IMR-90 (cell line): Measurements from ENCODE around the gene RTL5. TPM values are rescaled to one million over a fixed set of nuclear protein-coding genes. Genes with fewer than 3 reads are reported as not detected.

Experiments used
- ATAC-seq: fragments of 200-7000 bp; cut with Tn5 transposase; 2 replicates; pipeline ENCODE4 v1.9.1; 2020; ENCODE audit warnings: low read depth, mild to moderate bottlenecking, moderate library complexity
- BruUV-seq: library from RNA; stranded (reverse); fragments of 400-500 nt; replicated peaks from 2 replicates; lab custom pipeline; 2021; lab: Mats Ljungman, UMichigan
- CTCF ChIA-PET: fragments of 300-600 bp; formaldehyde crosslinking; extraction: SDS; loops from one replicate; lab custom pipeline; 2021; ENCODE audit warnings: antibody characterized with exemption; lab: Yijun Ruan, JAX
- POLR2A ChIA-PET: fragments of 300-600 bp; sonication (Branson Sonifier 250); formaldehyde crosslinking; loops from one replicate; lab custom pipeline; 2022; ENCODE audit warnings: antibody characterized with exemption; ENCODE audit not compliant: unreplicated experiment; lab: Charles Lee
- DNase-seq: peaks from one replicate; pipeline ENCODE4 v3.0.0; 2013
- H2AFZ ChIP-seq: replicated peaks from 2 replicates; pipeline ENCODE3; 2013; ENCODE audit warnings: low read length, mild to moderate bottlenecking; ENCODE audit not compliant: poor library complexity
- H2AK5ac ChIP-seq: 2 replicates; pipeline ENCODE4 v1.6.1; 2013; ENCODE audit warnings: low read depth, low read length, inconsistent platforms
- H2AK9ac ChIP-seq: replicated peaks from 2 replicates; pipeline ENCODE3; 2013; ENCODE audit warnings: mild to moderate bottlenecking, low read depth, low read length, moderate library complexity; ENCODE audit not compliant: poor library complexity
- H2BK120ac ChIP-seq: 2 replicates; pipeline ENCODE4 v1.6.1; 2013; ENCODE audit warnings: low read depth, low read length, inconsistent platforms
- H2BK15ac ChIP-seq: 3 replicates; pipeline ENCODE4 v1.6.1; 2013; ENCODE audit warnings: low read depth, low read length, inconsistent platforms
- H2BK20ac ChIP-seq: 2 replicates; pipeline ENCODE4 v1.6.1; 2013; ENCODE audit warnings: low read depth, mild to moderate bottlenecking, inconsistent platforms, low read length, moderate library complexity
- H2BK5ac ChIP-seq: 2 replicates; pipeline ENCODE4 v1.6.1; 2013; ENCODE audit warnings: mild to moderate bottlenecking, low read depth, low read length, inconsistent platforms; ENCODE audit not compliant: poor library complexity, severe bottlenecking
- H3K14ac ChIP-seq: replicated peaks from 2 replicates; pipeline ENCODE4 v1.6.1; 2013; ENCODE audit warnings: low read depth, low read length, inconsistent platforms
- H3K18ac ChIP-seq: 2 replicates; pipeline ENCODE4 v1.6.1; 2013; ENCODE audit warnings: low read depth, low read length, control low read depth
- H3K23ac ChIP-seq: 2 replicates; pipeline ENCODE4 v1.6.1; 2013; ENCODE audit warnings: low read depth, low read length, inconsistent platforms
- H3K27ac ChIP-seq: 2 replicates; pipeline ENCODE4 v1.5.1; 2013; ENCODE audit warnings: mild to moderate bottlenecking, control low read depth, low read length; ENCODE audit not compliant: insufficient read depth
- H3K27me3 ChIP-seq: 2 replicates; pipeline ENCODE4 v1.6.1; 2013; ENCODE audit warnings: low read length; ENCODE audit not compliant: control insufficient read depth, insufficient read depth
- H3K36me3 ChIP-seq: 2 replicates; pipeline ENCODE4 v1.6.1; 2013; ENCODE audit warnings: low read length, mixed read lengths; ENCODE audit not compliant: control insufficient read depth, insufficient read depth
- H3K4ac ChIP-seq: 2 replicates; pipeline ENCODE4 v1.6.1; 2013; ENCODE audit warnings: low read depth, low read length, inconsistent platforms
- H3K4me1 ChIP-seq: 2 replicates; pipeline ENCODE4 v1.6.1; 2013; ENCODE audit warnings: low read length, mixed read lengths; ENCODE audit not compliant: control insufficient read depth, insufficient read depth
- H3K4me2 ChIP-seq: 2 replicates; pipeline ENCODE4 v1.6.1; 2013; ENCODE audit warnings: low read depth, mild to moderate bottlenecking, control low read depth, low read length, moderate library complexity
- H3K4me3 ChIP-seq: 2 replicates; pipeline ENCODE4 v1.5.1; 2013; ENCODE audit warnings: low read depth, mild to moderate bottlenecking, control low read depth, low read length, moderate library complexity; ENCODE audit not compliant: insufficient read depth
- H3K56ac ChIP-seq: 2 replicates; pipeline ENCODE4 v1.6.1; 2013; ENCODE audit warnings: low read length, inconsistent platforms; ENCODE audit not compliant: insufficient read depth; ENCODE audit errors: extremely low read depth
- H3K79me1 ChIP-seq, 2 experiments: 2 replicates each; pipeline ENCODE4 v1.6.1; 2013; ENCODE audit warnings: low read length in 2 of 2, inconsistent platforms in 1 of 2, low read depth in 1 of 2
- H3K9ac ChIP-seq: 2 replicates; pipeline ENCODE4 v1.6.1; 2013; ENCODE audit warnings: low read depth, low read length, control low read depth
- H3K9me1 ChIP-seq: 2 replicates; pipeline ENCODE4 v1.6.1; 2013; ENCODE audit warnings: low read length, inconsistent platforms; ENCODE audit not compliant: insufficient read depth
- H3K9me3 ChIP-seq: 2 replicates; pipeline ENCODE4 v1.6.1; 2013; ENCODE audit warnings: low read length; ENCODE audit not compliant: control insufficient read depth, insufficient read depth
- H4K20me1 ChIP-seq: 2 replicates; pipeline ENCODE4 v1.6.1; 2013; ENCODE audit warnings: low read length, inconsistent platforms; ENCODE audit not compliant: insufficient read depth
- H4K5ac ChIP-seq: 2 replicates; pipeline ENCODE4 v1.6.1; 2013; ENCODE audit warnings: mild to moderate bottlenecking, low read depth, low read length, control low read depth
- H4K8ac ChIP-seq, 2 experiments: 2 replicates each; pipeline ENCODE4 v1.6.1; 2013; ENCODE audit warnings: low read depth in 2 of 2, low read length in 2 of 2, control low read depth in 1 of 2, inconsistent platforms in 1 of 2
- H4K91ac ChIP-seq: 2 replicates; pipeline ENCODE4 v1.6.1; 2013; ENCODE audit warnings: low read depth, low read length, inconsistent platforms; ENCODE audit not compliant: insufficient read depth
- BHLHE40 ChIP-seq: fragments of 150-350 bp; IDR thresholded peaks from 2 replicates; pipeline ENCODE4 v1.6.1; 2016; ENCODE audit warnings: mild to moderate bottlenecking, low read depth, low read length
- CEBPB ChIP-seq: IDR thresholded peaks from 2 replicates; pipeline ENCODE4 v1.6.1; 2012; ENCODE audit warnings: low read depth, low read length, improper control_type of control experiment
- CHD1 ChIP-seq: IDR thresholded peaks from 2 replicates; pipeline ENCODE4 v1.6.1; 2012; ENCODE audit warnings: low read depth, low read length, improper control_type of control experiment
- CTCF ChIP-seq: conservative IDR thresholded peaks from 2 replicates; pipeline ENCODE4 v1.5.1; 2012; ENCODE audit warnings: mild to moderate bottlenecking, low read depth, low read length, improper control_type of control experiment
- FOS ChIP-seq: fragments of 150-350 bp; IDR thresholded peaks from 2 replicates; pipeline ENCODE4 v1.6.1; 2016; ENCODE audit warnings: low read depth, low read length
- MAFK ChIP-seq: IDR thresholded peaks from 2 replicates; pipeline ENCODE4 v1.6.1; 2012; ENCODE audit warnings: low read depth, low read length, improper control_type of control experiment
- MXI1 ChIP-seq: IDR thresholded peaks from 2 replicates; pipeline ENCODE4 v1.6.1; 2012; ENCODE audit warnings: low read depth, mild to moderate bottlenecking, low read length, moderate library complexity, borderline replicate concordance
- NFE2L2 ChIP-seq: fragments of 150-350 bp; IDR thresholded peaks from 2 replicates; pipeline ENCODE4 v1.6.1; 2016; ENCODE audit warnings: low read depth, mild to moderate bottlenecking, low read length
- RAD21 ChIP-seq: IDR thresholded peaks from 2 replicates; pipeline ENCODE4 v1.6.1; 2012; ENCODE audit warnings: low read length, improper control_type of control experiment
- RCOR1 ChIP-seq: IDR thresholded peaks from 2 replicates; pipeline ENCODE4 v1.6.1; 2012; ENCODE audit warnings: mild to moderate bottlenecking, low read length, improper control_type of control experiment; ENCODE audit not compliant: insufficient replicate concordance
- SMC3 ChIP-seq: fragments of 150-350 bp; IDR thresholded peaks from 2 replicates; pipeline ENCODE4 v1.6.1; 2016; ENCODE audit warnings: low read depth, mild to moderate bottlenecking, antibody characterized with exemption, low read length, moderate library complexity
- USF2 ChIP-seq: fragments of 150-350 bp; IDR thresholded peaks from 2 replicates; pipeline ENCODE4 v1.6.1; 2017; ENCODE audit warnings: mild to moderate bottlenecking, antibody characterized with exemption, low read length, low read depth
- WGBS, 2 experiments: methylation state at CpG; one replicate each; pipeline versions ENCODE4 v1.1.5 to v1.1.7; 2013; ENCODE audit warnings: missing lambda C conversion rate in 2 of 2; ENCODE audit not compliant: insufficient read length in 1 of 2; ENCODE audit errors: extremely low coverage in 2 of 2; 5-methylcytosine and 5-hydroxymethylcytosine counted together
- dilution Hi-C: fragments of 300-500 bp; cut with HindIII; formaldehyde crosslinking; loops from one replicate; pipeline ENCODE4 v1.14.3; 2018; ENCODE audit warnings: low sequenced_read_pairs; ENCODE audit not compliant: unreplicated experiment
- in situ Hi-C: fragments of 300-500 bp; cut with MboI; formaldehyde crosslinking; loops from 3 replicates; pipeline ENCODE4 v1.14.3; 2019; ENCODE audit warnings: low sequenced_read_pairs, inconsistent platforms, mixed read lengths
- intact Hi-C: fragments of 100-400 bp; cut with micrococcal nuclease; formaldehyde crosslinking; loops from 2 replicates; pipeline ENCODE4 v1.10.0; 2022
- polyA plus RNA-seq, 3 experiments: library from polyadenylated mRNA; depleted of rRNA; stranded (reverse); fragments of >200 nt; gene quantifications; 2 replicates each; pipeline ENCODE4 v1.2.3, GENCODE V29; 2012; ENCODE audit warnings: low replicate concordance in 1 of 3
- total RNA-seq: library from RNA; depleted of rRNA; stranded (reverse); fragments of >200 nt; gene quantifications from 2 replicates; pipeline ENCODE4 v1.2.3, GENCODE V29; 2012

Gene RTL5
- total and polyA plus RNA-seq, 2 of the 4 experiments (the other 2 are of a cell fraction), result 0.90 to 2.5 TPM

GRCh38 chrX:72125331-72126047, 6.2 kb downstream of the RTL5 start (continued):
- no peak for TF ChIP-seq NFE2L2

- no peak overlapping the region for H2AK9ac ChIP-seq
- CTCF ChIA-PET, result interaction anchor here (0.6 kb wide), 1 partner anchor 87 kb away, joined by 3 read pairs; no protein-coding TSS in a partner anchor
- H2BK5ac ChIP-seq, result no peak overlapping the region
- ATAC-seq (no peak), DNase-seq (no peak)
- BruUV-seq, result no TSS peak
- H3K27me3 ChIP-seq, result peaks cover 50% of the 10 kb centered on the region
- H3K56ac ChIP-seq, result no peak overlapping the region
- H3K79me1 ChIP-seq, result no peaks in the 10 kb centered on the region
- no peak overlapping the region for H3K18ac ChIP-seq
- H2AK5ac ChIP-seq, result no peak overlapping the region
- WGBS, 2 experiments, result 55% methylated on average over 3 of the region's 8 CpGs; no CpG with 5 or more reads in 1 of the 2 experiments
- no peak overlapping the region for H4K91ac ChIP-seq
- no peak overlapping the region for H3K4ac ChIP-seq
- no peaks in the 10 kb centered on the region for H3K9me1 ChIP-seq
- H3K23ac ChIP-seq, result no peak overlapping the region
- intact Hi-C loops (no loop called here), dilution Hi-C loops (no loop called here), in situ Hi-C loops (loop anchor here (5.0 kb wide), 1 partner anchor 102 kb away; no protein-coding TSS in a partner anchor)
- H3K9ac ChIP-seq, result no peak overlapping the region
- no peak overlapping the region for H3K4me2 ChIP-seq
- no peak overlapping the region for H4K5ac ChIP-seq
- H3K36me3 ChIP-seq, result no peaks in the 10 kb centered on the region
- H3K14ac ChIP-seq, result no peak overlapping the region
- no peaks in the 10 kb centered on the region for H3K9me3 ChIP-seq
- no peak overlapping the region for H2BK120ac ChIP-seq
- no peak overlapping the region for H2BK20ac ChIP-seq
- H3K27ac ChIP-seq, result no peak overlapping the region
- no peak overlapping the region for H2AFZ ChIP-seq
- no peaks in the 10 kb centered on the region for H4K20me1 ChIP-seq
- no peak overlapping the region for H3K4me3 ChIP-seq
- no peak overlapping the region for H4K8ac ChIP-seq
- no peak overlapping the region for H2BK15ac ChIP-seq
- POLR2A ChIA-PET, result interaction anchor here (0.5 kb wide), 1 partner anchor 99 kb away, joined by 3 read pairs; no protein-coding TSS in a partner anchor
- H3K4me1 ChIP-seq, result peaks cover 7% of the 10 kb centered on the region; the same call in 1 of the 2 replicates
- TF ChIP-seq FOS (no peak), CTCF (no peak), RCOR1 (no peak), RAD21 (no peak), BHLHE40 (no peak), CEBPB (no peak), SMC3 (no peak), MXI1 (no peak), NFE2L2 (no peak), CHD1 (no peak), USF2 (no peak), MAFK (no peak)
Observed at GRCh38 chrX:72124540-72125201, 7.0 kb downstream of the RTL5 start.
